Prostate gland (tissue), 2 donors: ENCODE measurements around the gene GASK1A. TPM values are rescaled to one million over a fixed set of nuclear protein-coding genes. Genes with fewer than 3 reads are reported as not detected.

ENCODE experiments used
- DNase-seq: peaks from one replicate; pipeline ENCODE4 v3.0.0-alpha.2; 2019; ENCODE audit warnings: low spot score
- H3K27ac ChIP-seq, 2 donors: fragments of 200-600 bp; sonication (generic); 2 replicates each; pipeline ENCODE4 v1.5.1; 2017 to 2019
- H3K27me3 ChIP-seq: fragments of 200-600 bp; sonication (generic); replicated peaks from 2 replicates; pipeline ENCODE4 v1.5.1; 2019; ENCODE audit not compliant: insufficient read depth
- H3K36me3 ChIP-seq, 2 donors: fragments of 200-600 bp; sonication (generic); 1 replicate in 1 of 2; 2 replicates in 1 of 2; pipeline versions ENCODE4 v1.5.1 to v1.8.1; 2017 to 2019
- H3K4me1 ChIP-seq: fragments of 200-600 bp; sonication (generic); replicated peaks from 2 replicates; pipeline ENCODE4 v1.5.1; 2019
- H3K4me3 ChIP-seq, 2 donors: fragments of 200-600 bp; sonication (generic); 2 replicates each; pipeline ENCODE4 v1.5.1; 2017 to 2019
- H3K9me3 ChIP-seq: fragments of 200-600 bp; sonication (generic); 2 replicates; pipeline ENCODE4 v1.5.1; 2017
- POLR2A ChIP-seq: fragments of 450-650 bp; IDR thresholded peaks from one replicate; pipeline ENCODE4 v1.6.1; 2016; ENCODE audit warnings: antibody characterized with exemption, mild to moderate bottlenecking
- POLR2AphosphoS5 ChIP-seq: sonication (generic); formaldehyde crosslinking; IDR thresholded peaks from one replicate; pipeline ENCODE4 v1.6.1; 2017; ENCODE audit warnings: antibody characterized with exemption
- WGBS: methylation state at CpG from one replicate; pipeline ENCODE4 v1.1.5; 2018; 5-methylcytosine and 5-hydroxymethylcytosine counted together
- intact Hi-C: fragments of 100-400 bp; cut with DNase I; formaldehyde crosslinking; loops from one replicate; pipeline ENCODE4 v1.14.2; 2022
- total RNA-seq, 2 donors: library from RNA; depleted of rRNA; stranded (reverse); fragments of >200 nt; gene quantifications; one replicate each; pipeline ENCODE4 v1.1.0, GENCODE V29; 2016
- TF ChIP-seq, protein P1 (sequence below), 4 experiments: fragments of 200-600 bp in 2 of 4; fragments of 450-650 bp in 2 of 4; sonication (generic) in 2 of 4; IDR thresholded peaks; 1 replicate in 3 of 4; 2 replicates in 1 of 4; pipeline ENCODE4 v1.5.1; 2016 to 2019; ENCODE audit warnings: antibody characterized with exemption in 4 of 4, mild to moderate bottlenecking in 2 of 4, moderate library complexity in 2 of 4

Gene GASK1A
- total RNA-seq, 2 donors from 2014 or later: 4.7 to 17.5 TPM

DNA sequence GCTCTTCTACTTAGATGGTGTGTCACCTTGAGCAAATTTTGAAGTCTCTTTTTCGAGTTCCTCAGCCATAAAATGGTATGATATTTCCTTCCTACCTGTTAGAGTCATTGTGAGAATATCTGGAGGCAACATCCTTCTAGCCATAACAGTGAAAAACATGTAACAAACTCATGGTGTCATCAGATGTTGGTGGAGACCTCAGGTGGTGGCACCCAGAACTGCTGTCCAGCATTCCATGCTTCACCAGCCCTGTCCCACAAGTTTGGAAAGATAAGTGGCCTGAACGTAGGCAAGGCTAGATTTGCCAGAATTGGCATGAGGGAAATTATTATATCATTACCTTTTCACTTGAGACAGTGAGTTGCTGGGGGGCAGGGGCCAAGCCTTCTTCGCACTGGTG lies 30.4 kb downstream of the GASK1A start:
- H3K27ac ChIP-seq: no peak overlapping the region
- no peaks in the 10 kb centered on the region for H3K36me3 ChIP-seq
- 90% methylated on average over 3 of the region's 3 CpGs for WGBS
- no peaks in the 10 kb centered on the region for H3K27me3 ChIP-seq
- H3K4me3 ChIP-seq: no peak overlapping the region
- no peaks in the 10 kb centered on the region for H3K9me3 ChIP-seq
- no peaks in the 10 kb centered on the region for H3K4me1 ChIP-seq
- no peak for DNase-seq
- TF ChIP-seq POLR2A: no peak
- TF ChIP-seq POLR2AphosphoS5: no peak
- TF ChIP-seq, protein P1, sequence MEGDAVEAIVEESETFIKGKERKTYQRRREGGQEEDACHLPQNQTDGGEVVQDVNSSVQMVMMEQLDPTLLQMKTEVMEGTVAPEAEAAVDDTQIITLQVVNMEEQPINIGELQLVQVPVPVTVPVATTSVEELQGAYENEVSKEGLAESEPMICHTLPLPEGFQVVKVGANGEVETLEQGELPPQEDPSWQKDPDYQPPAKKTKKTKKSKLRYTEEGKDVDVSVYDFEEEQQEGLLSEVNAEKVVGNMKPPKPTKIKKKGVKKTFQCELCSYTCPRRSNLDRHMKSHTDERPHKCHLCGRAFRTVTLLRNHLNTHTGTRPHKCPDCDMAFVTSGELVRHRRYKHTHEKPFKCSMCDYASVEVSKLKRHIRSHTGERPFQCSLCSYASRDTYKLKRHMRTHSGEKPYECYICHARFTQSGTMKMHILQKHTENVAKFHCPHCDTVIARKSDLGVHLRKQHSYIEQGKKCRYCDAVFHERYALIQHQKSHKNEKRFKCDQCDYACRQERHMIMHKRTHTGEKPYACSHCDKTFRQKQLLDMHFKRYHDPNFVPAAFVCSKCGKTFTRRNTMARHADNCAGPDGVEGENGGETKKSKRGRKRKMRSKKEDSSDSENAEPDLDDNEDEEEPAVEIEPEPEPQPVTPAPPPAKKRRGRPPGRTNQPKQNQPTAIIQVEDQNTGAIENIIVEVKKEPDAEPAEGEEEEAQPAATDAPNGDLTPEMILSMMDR (IDR thresholded peaks at IDR 0.05): no peak
- intact Hi-C loops: no loop called here

DNA sequence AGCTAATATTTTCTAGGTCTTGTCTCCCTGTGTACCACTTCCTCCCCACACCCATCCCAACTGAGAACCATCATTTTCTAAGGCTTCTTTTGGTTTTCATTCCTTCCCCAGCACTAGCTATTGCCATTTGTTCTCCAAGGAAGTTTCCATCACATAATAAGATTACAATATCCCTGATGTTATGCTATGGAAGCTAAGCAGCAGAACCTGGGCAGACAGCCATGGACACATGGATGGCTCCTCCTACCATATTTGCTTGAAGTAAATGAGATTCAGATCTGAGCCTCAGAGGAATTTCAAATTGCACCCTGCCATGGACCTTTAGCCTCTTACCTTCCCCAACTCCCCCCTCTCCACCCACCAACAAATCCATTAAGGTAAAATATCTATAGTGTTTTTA lies 31.5 kb downstream of the GASK1A start:
- Histone ChIP-seq H3K4me3 (no peak overlapping the region), H3K4me1 (no peaks in the 10 kb centered on the region), H3K9me3 (no peaks in the 10 kb centered on the region), H3K36me3 (no peaks in the 10 kb centered on the region), H3K27ac (no peak overlapping the region), H3K27me3 (no peaks in the 10 kb centered on the region)
- TF ChIP-seq, protein P1 (IDR thresholded peaks at IDR 0.05): no peak
- TF ChIP-seq POLR2A (no peak), POLR2AphosphoS5 (no peak)
- no peak for DNase-seq
- intact Hi-C loops: no loop called here

GRCh38 chr3:43011638-43012037 lies 32.5 kb downstream of the GASK1A start:
- 84% methylated on average over 3 of the region's 3 CpGs for WGBS
- intact Hi-C loops: no loop called here
- H3K27me3 ChIP-seq: no peaks in the 10 kb centered on the region
- no peak for DNase-seq
- no peak overlapping the region for H3K4me3 ChIP-seq
- H3K9me3 ChIP-seq: no peaks in the 10 kb centered on the region
- no peaks in the 10 kb centered on the region for H3K4me1 ChIP-seq
- H3K36me3 ChIP-seq: no peaks in the 10 kb centered on the region
- TF ChIP-seq POLR2A (no peak), POLR2AphosphoS5 (no peak)
- TF ChIP-seq, protein P1 (IDR thresholded peaks at IDR 0.05): no peak
- H3K27ac ChIP-seq: no peak overlapping the region

DNA sequence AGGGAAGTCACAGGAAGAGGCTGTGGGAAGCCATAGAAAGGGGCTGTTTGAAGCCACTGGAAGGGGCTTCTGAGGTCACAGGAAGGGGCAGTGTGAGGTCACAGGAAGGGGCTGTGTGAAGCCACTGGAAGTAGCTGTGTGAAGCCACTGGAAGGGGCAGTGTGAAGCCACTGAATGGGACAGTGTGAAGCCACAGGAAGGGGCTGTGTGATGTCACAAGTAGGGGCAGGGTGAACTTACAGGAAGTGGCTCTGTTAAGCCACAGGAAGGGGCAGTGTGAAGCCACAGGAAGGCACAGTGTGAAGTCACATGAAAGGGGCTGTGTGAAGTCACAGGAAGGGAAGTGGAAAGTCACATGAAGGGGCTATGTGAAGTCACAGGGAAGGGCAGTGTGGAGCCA lies 33.1 kb downstream of the GASK1A start:
- DNase-seq: no peak
- Histone ChIP-seq H3K4me3 (no peak overlapping the region), H3K27ac (no peak overlapping the region), H3K4me1 (no peaks in the 10 kb centered on the region), H3K36me3 (no peaks in the 10 kb centered on the region), H3K9me3 (no peaks in the 10 kb centered on the region), H3K27me3 (no peaks in the 10 kb centered on the region)
- TF ChIP-seq, protein P1 (IDR thresholded peaks at IDR 0.05): no peak
- TF ChIP-seq POLR2AphosphoS5 (no peak), POLR2A (no peak)
- intact Hi-C loops: no loop called here

DNA sequence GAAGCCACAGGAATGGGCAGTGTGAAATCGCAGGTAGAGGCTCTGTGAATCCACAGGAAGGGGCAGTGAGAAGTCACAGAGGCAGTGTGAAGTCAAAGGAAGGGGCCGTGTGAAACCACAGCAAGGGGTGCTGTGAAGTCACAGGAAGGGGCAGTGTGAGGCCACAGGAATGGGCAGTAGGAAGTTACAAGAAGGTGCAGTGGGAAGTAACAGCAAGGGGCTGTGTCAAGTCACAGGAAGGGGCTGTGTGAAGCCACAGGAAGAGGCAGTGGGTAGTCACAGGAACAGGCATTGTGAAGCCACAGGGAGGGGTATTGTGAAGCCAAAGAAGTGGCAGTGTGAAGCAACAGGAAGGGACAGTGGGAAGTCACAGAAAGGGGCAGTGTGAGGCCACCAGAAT lies 34.1 kb downstream of the GASK1A start:
- WGBS: 80% methylated on average over 2 of the region's 2 CpGs
- intact Hi-C loops: no loop called here
- Histone ChIP-seq H3K4me3 (no peak overlapping the region), H3K36me3 (no peaks in the 10 kb centered on the region), H3K27me3 (no peaks in the 10 kb centered on the region), H3K9me3 (no peaks in the 10 kb centered on the region), H3K4me1 (no peaks in the 10 kb centered on the region), H3K27ac (no peak overlapping the region)
- no peak for DNase-seq
- TF ChIP-seq POLR2AphosphoS5: no peak
- no peak for TF ChIP-seq POLR2A
- TF ChIP-seq, protein P1 (IDR thresholded peaks at IDR 0.05): no peak
